Measurements from ENCODE around the gene PSMA7. TPM values are rescaled to one million over a fixed set of nuclear protein-coding genes. Genes with fewer than 3 reads are reported as not detected.

Gene PSMA7
- total RNA-seq, 4 donors from 2014 or later = 632 to 1,338 (median 1,003) TPM

DNA sequence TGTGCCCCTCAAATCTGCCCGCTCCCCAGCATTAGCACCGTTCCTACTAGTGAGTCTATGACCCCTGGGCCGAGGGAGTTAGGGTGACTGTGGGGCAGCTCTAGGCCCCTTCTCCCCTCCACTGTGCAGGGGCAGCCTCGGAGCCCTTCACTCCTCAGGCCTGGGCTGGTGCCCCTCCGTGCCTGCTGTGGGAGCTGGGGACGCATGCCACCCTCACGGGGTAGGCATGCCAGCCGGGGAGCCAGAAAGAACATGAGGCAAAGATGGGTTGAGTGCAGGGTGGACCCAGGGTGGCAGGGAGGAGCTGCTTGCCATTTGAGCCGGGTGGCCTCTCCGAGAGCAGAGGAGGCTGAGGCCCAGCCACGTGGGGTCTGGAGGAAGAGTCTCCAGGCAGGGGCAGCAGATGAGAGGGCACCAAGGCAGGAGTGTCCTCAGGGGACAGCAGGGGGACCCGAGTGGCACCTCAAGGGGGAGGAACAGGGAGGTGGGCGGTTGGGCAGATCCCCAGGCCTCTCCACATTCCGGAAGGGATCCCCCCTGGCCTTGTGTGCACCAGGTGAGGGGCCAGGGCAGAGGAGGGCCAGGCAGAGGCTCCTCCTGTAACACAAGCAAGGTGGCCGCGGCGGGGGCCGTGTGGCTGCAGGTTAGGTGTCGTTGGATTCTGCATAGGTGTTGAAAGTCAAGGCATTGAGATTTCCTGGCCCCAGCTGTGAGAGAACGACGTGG lies 39.5 kb downstream of the PSMA7 start:
- H3K27me3 ChIP-seq = peaks cover 0 to 10% (median 0%) of the 10 kb centered on the region in 3 donors
- in situ Hi-C loops (cut with MboI; ENCODE audit: low sequenced_read_pairs in 4 of 4) (no loop called here), intact Hi-C loops (cut with DNase I; ENCODE audit: low total_unique reads) (no loop called here)
- no peaks in the 10 kb centered on the region for H3K4me1 ChIP-seq
- H3K27ac ChIP-seq = no peak overlapping the region
- peaks cover 0 to 10% (median 0%) of the 10 kb centered on the region in 3 donors for H3K9me3 ChIP-seq
- TF ChIP-seq, protein P1, sequence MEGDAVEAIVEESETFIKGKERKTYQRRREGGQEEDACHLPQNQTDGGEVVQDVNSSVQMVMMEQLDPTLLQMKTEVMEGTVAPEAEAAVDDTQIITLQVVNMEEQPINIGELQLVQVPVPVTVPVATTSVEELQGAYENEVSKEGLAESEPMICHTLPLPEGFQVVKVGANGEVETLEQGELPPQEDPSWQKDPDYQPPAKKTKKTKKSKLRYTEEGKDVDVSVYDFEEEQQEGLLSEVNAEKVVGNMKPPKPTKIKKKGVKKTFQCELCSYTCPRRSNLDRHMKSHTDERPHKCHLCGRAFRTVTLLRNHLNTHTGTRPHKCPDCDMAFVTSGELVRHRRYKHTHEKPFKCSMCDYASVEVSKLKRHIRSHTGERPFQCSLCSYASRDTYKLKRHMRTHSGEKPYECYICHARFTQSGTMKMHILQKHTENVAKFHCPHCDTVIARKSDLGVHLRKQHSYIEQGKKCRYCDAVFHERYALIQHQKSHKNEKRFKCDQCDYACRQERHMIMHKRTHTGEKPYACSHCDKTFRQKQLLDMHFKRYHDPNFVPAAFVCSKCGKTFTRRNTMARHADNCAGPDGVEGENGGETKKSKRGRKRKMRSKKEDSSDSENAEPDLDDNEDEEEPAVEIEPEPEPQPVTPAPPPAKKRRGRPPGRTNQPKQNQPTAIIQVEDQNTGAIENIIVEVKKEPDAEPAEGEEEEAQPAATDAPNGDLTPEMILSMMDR (IDR thresholded peaks at IDR 0.05 in 4 of 5, conservative IDR thresholded peaks at IDR 0.05 in 1 of 5) = no peak
- no peak for TF ChIP-seq POLR2A (IDR thresholded peaks at IDR 0.05)
- H3K4me3 ChIP-seq = no peak overlapping the region
- no peaks in the 10 kb centered on the region for H3K36me3 ChIP-seq
- DNase-seq (no peak), ATAC-seq (no peak)

DNA sequence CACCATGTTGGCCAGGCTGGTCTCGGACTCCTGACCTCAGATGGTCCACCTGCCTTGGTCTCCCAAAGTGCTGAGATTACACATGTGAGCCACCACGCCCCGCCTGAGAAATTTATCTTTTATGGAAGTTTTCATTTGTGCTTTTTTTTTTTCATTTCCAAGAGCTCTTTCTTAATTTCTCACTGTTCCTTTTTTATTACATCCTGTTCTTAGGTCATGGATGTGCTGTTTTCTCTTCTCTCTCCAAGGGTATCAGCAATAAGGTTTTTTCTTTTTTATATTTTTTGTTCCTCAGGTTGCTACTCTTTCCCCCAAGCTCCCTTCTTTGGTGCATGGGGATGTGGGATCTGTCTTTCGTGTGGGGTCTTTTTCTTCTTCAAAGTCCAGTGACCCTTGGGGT lies 42.1 kb downstream of the PSMA7 start:
- intact Hi-C loops (cut with DNase I; ENCODE audit: low total_unique reads) = no loop called here
- in situ Hi-C loops (cut with MboI; ENCODE audit: low sequenced_read_pairs in 4 of 4) = no loop called here
- TF ChIP-seq, protein P1 (IDR thresholded peaks at IDR 0.05 in 4 of 5, conservative IDR thresholded peaks at IDR 0.05 in 1 of 5) = no peak
- TF ChIP-seq POLR2A (IDR thresholded peaks at IDR 0.05) = no peak

DNA sequence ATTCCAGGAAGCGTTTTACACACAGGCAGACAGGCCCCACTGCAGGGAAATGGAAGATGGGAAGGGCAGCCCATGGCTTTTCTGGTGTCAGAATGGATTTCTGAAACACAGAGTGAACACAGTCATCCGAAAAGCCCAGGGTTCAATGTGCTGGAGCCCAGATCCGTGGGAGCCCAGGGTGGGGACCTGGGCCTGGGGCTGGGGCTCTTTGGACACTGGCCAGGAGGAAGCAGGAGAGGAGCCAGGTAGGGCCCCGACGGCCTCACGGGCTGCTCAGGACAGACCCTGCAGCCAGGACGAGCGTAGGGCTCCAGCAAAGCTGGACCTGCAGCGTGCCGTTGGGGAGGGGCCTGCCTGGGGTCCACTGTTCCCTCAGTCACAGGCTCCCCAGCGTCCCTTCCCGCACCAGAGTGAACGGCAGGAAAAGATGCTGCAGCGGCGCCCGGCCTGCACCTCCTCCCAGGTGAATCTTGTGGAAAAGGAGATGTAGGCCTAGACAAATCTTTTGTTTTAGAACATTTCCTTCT lies 45.2 kb downstream of the PSMA7 start:
- Histone ChIP-seq H3K9me3 (no peaks in the 10 kb centered on the region), H3K36me3 (no peaks in the 10 kb centered on the region), H3K4me3 (no peak overlapping the region), H3K27me3 (peaks cover 0 to 10% (median 0%) of the 10 kb centered on the region in 3 donors), H3K27ac (no peak overlapping the region), H3K4me1 (no peaks in the 10 kb centered on the region)
- ATAC-seq = no peak
- intact Hi-C loops (cut with DNase I; ENCODE audit: low total_unique reads) (no loop called here), in situ Hi-C loops (cut with MboI; ENCODE audit: low sequenced_read_pairs in 4 of 4) (no loop called here)
- TF ChIP-seq, protein P1 (IDR thresholded peaks at IDR 0.05 in 4 of 5, conservative IDR thresholded peaks at IDR 0.05 in 1 of 5) = no peak
- no peak for TF ChIP-seq POLR2A (IDR thresholded peaks at IDR 0.05)
- no peak for DNase-seq

More for the DNA sequence above, 42.1 kb downstream of the PSMA7 start:
- Histone ChIP-seq H3K4me1 (no peaks in the 10 kb centered on the region), H3K4me3 (peak overlapping the region in 1 of 4 donors; percentile 36), H3K27ac (no peak overlapping the region), H3K27me3 (peaks cover 0 to 10% (median 0%) of the 10 kb centered on the region in 3 donors), H3K9me3 (no peaks in the 10 kb centered on the region), H3K36me3 (no peaks in the 10 kb centered on the region)
- ATAC-seq = no peak
- no peak for DNase-seq

DNA sequence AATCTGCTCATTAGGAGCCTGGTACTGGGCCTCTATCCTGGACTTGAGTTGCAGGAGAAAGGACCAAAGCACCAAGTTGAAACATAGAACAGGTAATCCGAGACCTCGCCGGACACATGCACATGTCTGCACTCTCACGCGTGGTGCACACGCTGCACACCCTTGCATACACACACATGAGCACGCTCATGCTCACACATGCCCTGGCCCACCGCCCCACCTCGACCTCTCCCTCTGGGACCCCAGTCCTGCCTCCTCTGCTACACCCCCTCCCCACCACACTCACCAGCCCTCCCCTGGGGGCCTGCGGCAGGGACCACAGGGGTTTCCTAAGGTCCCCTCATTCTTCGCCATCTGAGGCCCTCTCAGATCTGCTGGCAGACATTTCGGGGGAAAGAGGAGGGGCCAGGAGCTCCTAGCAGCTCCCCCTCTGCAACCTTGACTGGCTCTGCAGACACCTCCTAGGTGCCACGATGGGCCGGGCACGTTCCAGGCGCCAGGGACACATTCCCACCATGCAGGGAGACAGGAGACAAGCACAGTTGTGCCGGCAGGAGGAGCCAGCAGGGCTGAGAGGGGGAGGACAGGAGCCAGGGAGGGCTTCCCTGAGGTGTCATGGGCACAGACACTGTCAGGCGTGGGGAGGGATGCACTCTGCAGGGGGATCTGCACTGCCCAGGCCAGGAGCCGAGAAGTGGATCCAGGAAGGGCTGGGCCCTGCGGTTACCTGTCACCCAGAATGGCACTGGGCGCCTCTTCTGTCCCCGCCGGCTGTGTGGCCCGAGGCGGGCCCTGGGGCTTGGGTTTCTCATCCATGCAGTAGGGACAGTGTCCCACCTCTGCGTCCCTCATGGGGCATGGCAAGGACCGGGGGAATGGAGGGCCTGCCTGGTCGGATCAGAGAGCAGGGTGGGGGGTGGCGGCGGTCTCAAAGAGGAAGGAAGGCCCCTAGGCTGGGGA lies 46.5 kb downstream of the PSMA7 start:
- Histone ChIP-seq H3K27me3 (peaks cover 0 to 4% (median 0%) of the 10 kb centered on the region in 3 donors), H3K4me3 (no peak overlapping the region), H3K9me3 (no peaks in the 10 kb centered on the region), H3K4me1 (no peaks in the 10 kb centered on the region), H3K36me3 (no peaks in the 10 kb centered on the region), H3K27ac (no peak overlapping the region)
- no peak for ATAC-seq
- in situ Hi-C loops (cut with MboI; ENCODE audit: low sequenced_read_pairs in 4 of 4) (no loop called here), intact Hi-C loops (cut with DNase I; ENCODE audit: low total_unique reads) (no loop called here)
- DNase-seq = no peak
- no peak for TF ChIP-seq POLR2A (IDR thresholded peaks at IDR 0.05)

DNA sequence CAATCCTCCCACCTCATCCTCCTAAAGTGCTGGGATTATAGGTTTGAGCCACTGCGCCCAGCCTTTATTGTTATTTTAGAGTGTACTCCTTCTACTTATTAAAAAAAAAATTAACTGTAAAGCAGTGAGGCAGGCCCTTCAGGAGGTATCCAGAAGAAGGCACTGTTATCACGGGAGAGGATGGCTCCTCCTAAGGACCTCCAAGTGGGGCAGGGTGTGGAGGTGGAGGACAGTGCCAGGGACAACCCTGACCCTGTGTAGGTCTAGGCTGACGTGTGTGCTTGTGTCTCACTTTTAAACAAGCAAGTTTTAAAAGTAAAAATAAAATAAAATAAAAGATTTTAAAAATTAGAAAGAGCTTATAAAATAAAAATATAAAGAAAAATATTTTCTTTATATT lies 53.8 kb downstream of the PSMA7 start:
- no peak for TF ChIP-seq POLR2A (IDR thresholded peaks at IDR 0.05)
- TF ChIP-seq, protein P1 (IDR thresholded peaks at IDR 0.05 in 4 of 5, conservative IDR thresholded peaks at IDR 0.05 in 1 of 5) = no peak
- Histone ChIP-seq H3K9me3 (no peaks in the 10 kb centered on the region), H3K27me3 (no peaks in the 10 kb centered on the region), H3K4me3 (no peak overlapping the region), H3K4me1 (peaks cover 0 to 3% of the 10 kb centered on the region in 2 donors), H3K27ac (peak overlapping the region in 1 of 4 donors; percentile 51), H3K36me3 (no peaks in the 10 kb centered on the region)
- in situ Hi-C loops (cut with MboI; ENCODE audit: low sequenced_read_pairs in 4 of 4) (no loop called here), intact Hi-C loops (cut with DNase I; ENCODE audit: low total_unique reads) (no loop called here)
- DNase-seq = peak; percentile 14 to 51
- ATAC-seq = peak; percentile 44 to 61

All from gastrocnemius medialis (tissue), 4 donors.